ENCODE measurements around the gene WDR75.

The WDR75 gene

DNA sequence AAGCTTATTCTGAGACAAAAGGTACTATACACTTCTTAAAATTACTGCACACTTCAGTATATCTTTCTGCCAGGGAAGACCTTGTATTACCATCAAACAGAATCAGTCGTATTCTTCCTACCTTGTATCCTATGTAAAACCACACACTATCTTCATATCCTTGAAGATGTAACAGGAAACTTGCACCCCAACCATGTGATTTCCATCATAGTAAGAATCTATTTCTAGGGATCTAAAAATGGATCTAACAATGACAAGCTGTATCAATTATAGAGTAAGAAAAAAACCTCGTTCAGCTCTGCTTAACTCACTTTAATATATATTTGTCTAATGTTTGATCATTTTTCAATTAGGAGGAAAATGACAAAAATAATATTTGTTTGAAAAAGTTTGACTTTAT, 60.2 kb downstream of the WDR75 start:
- no peak for DNase-seq

DNA sequence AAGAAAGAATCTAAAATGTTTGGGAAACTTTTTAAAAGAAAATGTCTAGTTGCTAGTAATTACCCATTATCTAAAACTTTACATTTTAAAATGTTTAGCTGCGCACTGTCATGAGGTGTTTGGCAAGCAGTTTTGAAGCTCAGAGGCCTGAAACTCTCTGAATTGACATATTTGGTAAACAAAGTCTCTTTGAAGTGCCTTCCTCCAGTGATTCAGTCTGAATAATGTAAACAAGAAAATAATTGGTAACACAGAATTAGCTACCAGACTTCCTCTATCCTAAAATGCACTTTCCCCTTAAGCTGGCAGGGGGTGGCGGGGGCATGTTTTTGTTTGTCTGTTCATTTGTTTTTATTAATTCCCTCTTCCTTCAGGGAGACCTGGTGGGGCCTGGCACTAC, 61.4 kb downstream of the WDR75 start:
- no peak for DNase-seq

DNA sequence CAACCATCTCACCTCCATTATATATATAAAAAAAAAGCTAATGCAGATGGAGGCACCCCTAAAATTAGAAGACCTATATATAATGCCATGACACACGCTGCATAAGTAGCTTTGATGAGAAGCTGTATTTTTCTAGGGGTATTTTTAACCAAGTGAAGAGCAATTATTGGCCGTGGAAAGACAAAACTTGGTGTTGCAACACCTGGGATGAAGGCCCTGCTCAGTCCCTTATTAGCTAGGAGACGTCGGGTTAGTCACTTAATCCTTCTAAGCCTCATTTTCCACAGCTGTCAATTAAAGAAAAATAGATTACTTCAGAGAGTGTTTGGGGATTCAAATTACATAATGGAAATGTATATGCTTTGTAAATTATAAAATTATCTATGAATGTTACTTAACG, 63.0 kb downstream of the WDR75 start:
- no peak for DNase-seq

DNA sequence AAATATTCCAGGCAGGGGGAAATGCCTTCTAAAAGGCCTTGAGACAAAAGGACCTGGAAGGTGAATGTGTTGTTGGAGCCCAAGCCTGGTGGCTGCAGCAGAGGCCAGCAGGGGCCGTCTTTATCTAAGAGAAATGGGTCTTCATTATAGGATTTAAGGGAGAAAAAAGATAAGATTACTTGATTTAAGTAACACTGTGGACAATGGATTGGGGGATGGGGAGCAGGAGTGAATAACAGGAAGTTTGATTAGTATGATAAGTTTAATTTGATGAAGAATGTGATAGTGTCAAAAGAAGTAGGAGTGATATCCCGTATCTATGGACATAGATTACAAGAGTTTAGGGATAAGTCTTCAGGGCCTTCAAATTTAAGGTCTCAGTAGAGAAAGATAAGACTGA, 64.2 kb downstream of the WDR75 start:
- no peak for DNase-seq

DNA sequence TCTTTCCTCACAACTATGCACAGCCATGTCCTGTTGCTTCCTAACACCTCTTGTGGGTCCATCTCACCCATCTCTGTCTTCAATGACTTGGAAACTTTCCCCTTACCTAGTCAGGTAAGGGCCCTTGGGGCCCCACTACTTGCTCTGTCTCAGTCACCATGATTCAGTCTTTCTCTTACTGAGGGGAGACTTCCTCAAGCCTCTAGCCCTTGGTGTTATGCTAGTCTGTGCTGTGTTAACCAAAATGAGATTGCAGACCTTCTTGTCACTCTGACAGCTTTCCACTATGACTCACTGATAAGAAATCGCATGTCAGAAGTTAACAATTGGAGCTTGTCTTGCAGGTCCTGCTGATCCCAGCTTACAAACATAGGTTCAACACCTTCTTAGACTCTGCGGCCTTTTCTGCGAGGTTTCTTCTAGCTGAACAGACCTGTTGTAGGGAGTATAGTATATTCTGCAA, 65.3 kb downstream of the WDR75 start:
- no peak for DNase-seq

DNA sequence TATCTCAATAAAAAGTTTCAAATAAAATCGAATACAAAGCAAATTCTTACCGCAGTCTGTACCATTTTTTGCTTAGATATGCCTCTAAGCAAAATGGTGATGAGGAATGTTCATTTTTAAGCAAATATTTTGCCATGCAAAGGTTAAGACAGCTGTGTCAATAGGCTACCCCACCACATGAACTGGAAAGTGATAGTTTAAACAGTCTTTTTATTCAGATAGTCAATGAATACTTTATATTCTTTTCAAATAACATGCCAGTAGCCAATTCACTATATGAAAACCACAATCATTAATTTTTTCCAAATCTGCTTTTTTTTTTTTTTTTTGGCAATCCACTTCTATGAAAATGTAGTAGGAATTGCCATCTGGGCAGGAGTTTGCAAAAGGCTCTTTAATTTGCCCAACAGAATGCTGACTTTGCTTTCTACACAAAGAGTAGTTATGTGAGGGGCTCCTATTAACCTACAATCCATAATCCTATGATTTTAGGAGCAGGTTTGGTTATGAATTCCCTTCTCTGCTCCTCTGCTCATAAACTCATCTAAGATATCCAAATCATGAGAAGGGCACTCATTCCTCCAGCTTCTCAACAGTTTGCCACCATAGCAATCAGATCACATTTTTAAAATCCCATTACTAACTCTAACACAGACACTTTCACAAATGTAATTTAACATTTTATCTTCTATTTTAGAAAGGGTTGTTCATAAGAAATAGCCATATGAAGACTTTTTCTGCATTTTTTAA, 70.1 kb downstream of the WDR75 start:
- no peak for DNase-seq

DNA sequence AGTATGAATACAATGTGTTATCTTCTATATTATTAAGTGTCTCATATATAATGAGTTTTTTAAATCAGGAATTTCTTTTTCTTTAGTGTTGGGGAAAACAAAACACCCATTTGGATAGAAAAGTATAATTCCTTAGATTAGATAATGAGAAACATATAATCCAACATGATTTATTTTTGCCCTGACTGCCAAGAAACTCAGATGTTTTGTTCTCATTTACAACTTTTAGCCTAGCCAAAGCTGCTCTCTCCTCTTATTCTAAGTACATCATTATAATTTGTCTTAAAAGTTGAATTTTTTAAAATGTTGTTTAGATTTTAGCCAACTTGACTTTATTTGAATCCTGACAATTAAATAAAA, 70.7 kb downstream of the WDR75 start:
- DNase-seq, result no peak

DNA sequence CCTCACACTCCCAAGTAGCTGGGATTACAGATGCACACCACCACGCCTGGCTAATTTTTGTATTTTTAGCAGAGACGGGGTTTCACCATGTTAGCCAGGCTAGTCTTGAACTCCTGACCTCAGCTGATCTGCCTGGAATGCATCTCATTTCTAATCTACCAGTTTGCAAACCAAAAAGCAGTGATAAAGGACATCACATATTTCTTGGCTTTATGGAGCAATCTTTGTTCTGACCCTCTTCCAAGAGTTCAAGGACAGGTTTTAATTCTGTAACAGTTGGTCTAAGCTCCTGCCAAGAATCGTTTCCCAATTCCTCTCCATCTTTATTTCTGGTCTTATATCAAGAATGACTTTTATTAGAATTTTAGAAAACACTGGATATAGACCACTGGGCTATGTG, 71.6 kb downstream of the WDR75 start:
- DNase-seq, result no peak

DNA sequence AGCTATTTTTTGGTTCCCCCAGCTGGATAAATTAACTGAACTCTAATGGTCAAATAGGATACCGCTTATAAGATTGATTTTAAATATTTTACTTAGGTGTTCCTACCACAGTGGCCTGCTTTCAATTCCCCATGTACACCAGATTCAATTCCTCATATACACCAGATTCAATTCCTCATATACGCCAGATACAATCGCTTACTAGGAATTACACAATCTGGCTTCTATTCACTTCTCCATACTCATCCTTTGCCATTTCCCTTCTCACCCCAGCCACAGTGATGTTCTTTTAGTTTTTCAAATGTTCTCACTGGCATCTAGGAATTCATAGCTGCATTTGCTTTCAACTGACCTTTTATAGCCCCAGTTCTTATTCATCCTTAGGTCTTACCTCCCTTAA, 72.8 kb downstream of the WDR75 start:
- no peak for DNase-seq

DNA sequence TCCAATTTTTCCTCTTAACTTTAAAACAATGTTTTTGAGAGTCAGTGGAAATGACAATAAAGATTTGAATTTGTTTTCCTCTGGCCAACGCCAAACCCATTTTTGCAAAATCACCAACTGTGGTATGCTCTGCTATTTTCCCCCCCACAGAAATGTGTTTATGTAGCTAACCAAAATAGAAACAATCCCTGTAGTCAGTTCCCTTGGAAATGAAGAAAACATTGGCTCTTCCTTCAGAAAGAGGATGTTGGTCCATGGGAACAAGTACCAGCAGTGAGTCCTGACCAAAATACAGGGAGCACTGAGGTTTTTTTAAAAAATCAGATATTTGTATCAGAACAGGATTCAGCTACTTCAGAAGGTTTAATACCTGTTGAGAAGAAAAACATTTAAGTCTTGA, 74.0 kb downstream of the WDR75 start:
- DNase-seq, result no peak

DNA sequence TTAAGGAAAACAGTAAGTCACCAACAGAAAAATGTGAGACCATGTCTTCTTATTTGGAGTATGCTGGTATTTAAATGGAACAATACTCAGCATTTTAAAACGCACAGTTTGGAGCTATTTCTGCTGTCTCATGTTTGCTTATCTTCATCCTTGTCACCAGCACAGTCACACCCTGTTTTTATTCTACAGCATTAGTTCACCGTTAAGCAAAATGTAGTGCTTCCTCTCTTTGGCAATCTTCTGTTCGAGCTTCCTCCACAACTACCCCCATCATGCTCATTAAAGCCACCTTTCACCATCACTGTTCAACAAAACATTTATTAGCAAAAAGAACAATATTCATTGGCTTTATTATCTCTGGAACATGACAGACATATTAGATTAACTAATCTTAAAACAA, 75.3 kb downstream of the WDR75 start:
- DNase-seq, result no peak

DNA sequence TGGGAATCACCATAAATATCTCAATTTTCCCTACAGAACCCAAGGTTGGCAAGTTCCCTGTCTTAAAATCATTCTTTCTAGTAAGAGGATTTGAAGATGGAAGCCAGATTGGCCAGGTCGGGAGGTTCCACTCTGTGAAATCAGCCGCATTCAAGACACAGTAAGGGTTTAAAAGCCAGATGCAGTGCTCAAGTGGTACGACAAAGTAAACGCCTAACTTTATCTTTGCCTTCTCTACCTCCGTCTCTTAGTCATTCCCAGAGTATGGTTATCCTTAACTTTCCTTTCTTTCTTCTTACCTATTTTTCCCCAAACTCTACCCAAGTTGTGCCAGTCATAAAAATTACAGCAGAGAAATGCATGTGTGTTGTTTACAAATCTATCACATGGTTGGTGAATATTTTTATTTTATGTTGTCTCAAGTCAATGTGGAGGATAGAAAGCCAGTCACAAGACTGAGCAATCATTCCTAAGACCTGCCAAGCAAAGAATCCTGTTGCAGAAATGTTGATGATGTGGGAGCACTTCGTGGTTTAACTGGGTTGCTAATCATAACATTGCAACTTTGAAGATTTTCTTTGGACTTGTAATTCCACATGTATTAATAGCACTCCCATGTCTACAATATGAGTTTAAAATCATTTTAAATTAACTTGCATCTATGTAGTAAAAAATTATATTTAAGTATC, 76.7 kb downstream of the WDR75 start:
- no peak for DNase-seq

DNA sequence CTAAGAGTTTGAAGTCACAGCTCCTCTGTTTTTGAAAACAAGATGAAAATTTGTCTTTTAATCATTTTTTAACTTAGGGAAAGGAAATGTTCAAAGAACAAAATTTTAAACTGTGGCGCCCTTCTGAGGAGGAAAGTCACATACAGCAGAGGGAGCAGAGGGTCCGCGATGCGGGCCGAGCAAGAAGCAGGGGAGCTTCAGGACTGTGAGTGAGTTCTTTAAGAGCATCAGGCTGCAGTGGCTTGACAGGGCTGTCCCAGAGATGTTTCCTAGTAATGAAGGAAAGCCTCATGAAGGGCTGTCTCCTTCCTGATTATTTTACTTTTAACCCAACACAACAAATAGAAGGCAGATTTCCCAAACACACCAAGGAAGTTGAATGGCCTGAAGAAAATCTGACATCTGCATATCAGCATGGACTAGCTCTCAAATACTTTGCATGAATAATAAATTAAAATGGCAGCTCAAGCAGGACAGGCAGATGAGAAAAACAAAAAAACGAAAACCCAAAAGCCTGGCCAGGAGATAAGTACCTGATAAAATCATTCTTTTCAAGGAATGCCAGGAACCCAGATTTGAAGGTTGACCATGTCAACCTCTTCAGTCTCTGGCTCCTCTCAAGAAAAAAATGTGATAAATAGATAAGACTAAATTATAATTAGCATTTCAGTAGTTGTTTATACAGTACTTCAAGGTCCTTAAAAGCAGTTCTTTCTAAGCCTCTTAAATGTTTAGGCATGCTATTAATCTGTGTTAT, 78.5 kb downstream of the WDR75 start:
- DNase-seq, result no peak

DNA sequence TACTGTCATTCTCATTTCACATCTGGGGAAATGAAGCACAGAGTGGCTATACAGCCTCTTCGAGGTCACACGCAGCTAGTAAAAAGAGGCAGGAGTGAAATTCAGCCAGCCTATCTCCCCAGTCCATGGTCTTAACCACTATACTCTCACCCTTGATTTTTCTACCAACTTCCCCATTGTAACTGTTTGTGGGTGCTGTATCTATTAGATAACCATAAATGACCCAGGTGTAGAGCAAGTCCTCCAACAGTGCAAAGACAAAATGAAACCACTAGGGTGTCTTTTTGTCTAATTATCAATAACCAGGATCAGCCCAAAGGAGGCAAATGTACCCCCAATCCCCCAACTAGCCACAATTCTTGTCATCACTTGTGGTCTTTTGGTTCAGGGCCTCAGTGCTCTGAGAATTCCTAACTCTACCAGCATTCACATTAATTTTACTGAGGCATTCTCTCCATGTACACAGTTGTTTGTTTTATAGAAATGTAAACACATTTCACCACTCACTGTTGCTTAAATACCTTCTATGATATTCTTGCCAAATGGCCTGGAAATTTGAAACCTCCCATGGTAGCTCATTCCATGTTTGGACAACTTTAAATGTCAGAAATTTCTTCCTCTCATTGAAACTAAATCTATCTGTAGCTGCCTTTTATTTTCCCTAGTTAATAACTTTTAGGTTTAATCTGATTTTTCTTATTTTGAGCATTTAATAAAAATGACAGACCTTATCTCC, 80.6 kb downstream of the WDR75 start:
- no peak for DNase-seq

DNA sequence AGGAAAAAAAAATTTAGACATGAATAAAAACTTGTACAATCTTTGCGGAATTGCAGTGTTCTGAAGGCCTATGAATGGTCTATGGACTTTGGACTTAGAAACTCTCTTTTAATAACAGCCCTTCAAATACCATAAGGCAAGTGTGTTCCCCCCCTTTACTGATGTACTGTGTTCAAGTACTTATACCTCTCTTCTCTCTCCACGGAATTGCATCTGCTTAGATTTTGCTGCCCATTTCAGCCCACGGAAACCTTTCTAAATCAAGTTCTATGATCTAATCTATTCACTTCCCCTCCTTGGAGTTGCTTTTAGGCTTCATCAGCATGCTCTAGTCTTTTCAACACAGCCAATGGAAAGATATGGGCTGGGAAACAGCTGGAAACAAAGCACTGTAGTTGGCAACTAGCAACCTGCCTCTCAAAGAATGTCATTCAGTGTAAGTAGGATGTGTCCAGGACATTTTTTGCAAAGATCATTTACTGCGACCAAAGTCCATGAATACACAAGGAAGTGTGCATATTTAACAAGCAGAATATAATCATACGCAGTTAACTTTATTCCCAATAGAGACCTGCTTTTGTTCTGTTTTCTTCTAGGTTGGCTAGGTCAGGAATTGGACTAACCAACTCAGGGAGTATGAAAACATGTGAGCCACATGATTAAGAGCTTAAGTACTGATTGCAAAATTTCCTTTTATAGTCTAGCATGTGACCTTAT, 81.3 kb downstream of the WDR75 start:
- no peak for DNase-seq

DNA sequence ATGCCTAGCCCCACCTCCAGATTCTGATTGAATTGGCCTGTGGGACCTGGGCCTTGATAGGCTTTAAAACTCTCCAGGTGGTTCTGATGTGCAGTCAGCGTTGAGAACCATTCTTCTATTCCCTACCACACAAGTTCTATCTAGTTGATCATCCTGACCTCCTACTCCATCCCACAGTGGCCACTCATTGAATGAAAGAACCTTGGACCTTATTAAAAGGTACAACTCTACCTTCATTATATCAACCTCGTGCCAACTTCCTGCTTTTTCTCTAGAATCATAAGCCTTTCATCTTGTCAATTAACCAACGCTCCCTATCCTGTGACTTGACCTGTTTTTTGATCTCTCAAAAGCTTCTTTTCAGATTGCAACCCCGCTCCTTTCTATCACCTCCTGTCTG, 83.5 kb downstream of the WDR75 start:
- no peak for DNase-seq

All from femur (tissue), 1 donor.